K562 (cell line): Measurements from ENCODE around the gene DOK1. TPM values are rescaled to one million over a fixed set of nuclear protein-coding genes. Genes with fewer than 3 reads are reported as not detected.

Source experiments
- ATAC-seq: fragments of 200-7000 bp; cut with Tn5 transposase; 3 replicates; pipeline ENCODE4 v1.9.1; 2020; ENCODE audit warnings: moderate library complexity
- BruUV-seq: library from RNA; stranded (reverse); fragments of 400-500 nt; replicated peaks from 2 replicates; lab custom pipeline; 2021; lab: Mats Ljungman, UMichigan
- CTCF ChIA-PET: fragments of 300-600 bp; formaldehyde crosslinking; extraction: SDS; loops from one replicate; lab custom pipeline; 2021; ENCODE audit warnings: low intra/inter-chr PET ratio; lab: Yijun Ruan, JAX
- POLR2A ChIA-PET: fragments of 300-600, 350-650 bp; sonication (Branson Sonifier 250); formaldehyde crosslinking; extraction: SDS; loops from one replicate; lab custom pipeline; 2021; ENCODE audit warnings: antibody characterized with exemption, inconsistent platforms; lab: Yijun Ruan, JAX
- DNase-seq, 4 experiments: peaks; one replicate each; pipeline versions ENCODE4 v3.0.0 to v3.0.0-alpha.2; 2011 to 2018; ENCODE audit warnings: low spot score in 3 of 4, mixed read lengths in 3 of 4; ENCODE audit errors: extremely low read depth in 1 of 4
- FAIRE-seq: peaks from 2 replicates; lab custom pipeline; 2011; peaks lifted over from hg19 to GRCh38; lab: Jason Lieb, UNC
- H2AFZ ChIP-seq: 2 replicates; pipeline ENCODE4 v1.6.0; 2011; ENCODE audit warnings: low read depth, low read length, control low read depth, inconsistent platforms
- H3K27ac ChIP-seq: fragments of 200-600 bp; 3 replicates; pipeline ENCODE4 v1.8.0; 2011; ENCODE audit warnings: low read depth, mild to moderate bottlenecking, control low read depth, inconsistent platforms, low read length, moderate library complexity, mixed read lengths; ENCODE audit errors: extremely low read depth
- H3K27me3 ChIP-seq, 2 experiments: fragments of 300-600 bp in 1 of 2; 2 replicates in 1 of 2; 3 replicates in 1 of 2; pipeline versions ENCODE4 v1.6.0 to v1.8.0; 2011; ENCODE audit warnings: inconsistent platforms in 2 of 2, low read length in 2 of 2, mild to moderate bottlenecking in 1 of 2, mixed read lengths in 1 of 2, moderate library complexity in 1 of 2; ENCODE audit not compliant: control insufficient read depth in 2 of 2, insufficient read depth in 2 of 2
- H3K36me3 ChIP-seq: fragments of 300-600 bp; 3 replicates; pipeline ENCODE4 v1.8.0; 2011; ENCODE audit warnings: mild to moderate bottlenecking, low read length, inconsistent platforms; ENCODE audit not compliant: control insufficient read depth, insufficient read depth
- H3K4me1 ChIP-seq, 2 experiments: fragments of 200-600 bp in 1 of 2; replicated peaks in 1 of 2; 2 replicates in 1 of 2; 3 replicates in 1 of 2; pipeline versions ENCODE4 v1.5.1 to v1.8.0; 2011; ENCODE audit warnings: inconsistent platforms in 2 of 2, low read length in 2 of 2, mild to moderate bottlenecking in 1 of 2, mixed read lengths in 1 of 2, moderate library complexity in 1 of 2; ENCODE audit not compliant: control insufficient read depth in 2 of 2, insufficient read depth in 2 of 2
- H3K4me2 ChIP-seq: 2 replicates; pipeline ENCODE4 v1.6.1; 2011; ENCODE audit warnings: low read length, control low read depth, inconsistent platforms, mixed read lengths; ENCODE audit not compliant: insufficient read depth
- H3K4me3 ChIP-seq: fragments of 200-600 bp; sonication (generic), shearing (Covaris generic); 2 replicates; pipeline ENCODE4 v1.5.1; 2016; ENCODE audit warnings: control low read depth, inconsistent platforms
- H3K79me2 ChIP-seq: fragments of 200-600 bp; 3 replicates; pipeline ENCODE4 v1.8.0; 2011; ENCODE audit warnings: low read length, inconsistent platforms; ENCODE audit not compliant: control insufficient read depth, insufficient read depth
- H3K9ac ChIP-seq, 2 experiments: 2 replicates each; pipeline versions ENCODE4 v1.6.0 to v1.6.1; 2011; ENCODE audit warnings: low read depth in 2 of 2, low read length in 2 of 2, control low read depth in 1 of 2, inconsistent platforms in 1 of 2, mild to moderate bottlenecking in 1 of 2, mixed read lengths in 1 of 2; ENCODE audit not compliant: insufficient read depth in 1 of 2
- H3K9me1 ChIP-seq: one replicate; pipeline ENCODE4 v1.6.0; 2011; ENCODE audit warnings: inconsistent platforms, mild to moderate bottlenecking, low read length, moderate library complexity; ENCODE audit not compliant: control insufficient read depth, insufficient read depth
- H3K9me3 ChIP-seq: replicated peaks from 2 replicates; pipeline ENCODE4 v1.5.1; 2011; ENCODE audit warnings: low read depth, low read length, inconsistent platforms; ENCODE audit not compliant: control insufficient read depth, insufficient read depth
- H4K20me1 ChIP-seq: replicated peaks from 2 replicates; pipeline ENCODE4 v1.6.1; 2011; ENCODE audit warnings: low read length, inconsistent platforms, mixed read lengths; ENCODE audit not compliant: control insufficient read depth, insufficient read depth
- AFF4 ChIP-seq: sonication (generic); formaldehyde crosslinking; IDR thresholded peaks from 2 replicates; pipeline ENCODE4 v1.8.0; 2023; ENCODE audit warnings: mild to moderate bottlenecking, missing genetic modification reagents
- E2F3 ChIP-seq: fragments of 250-450 bp; sonication (Bioruptor Pico); IDR thresholded peaks from 2 replicates; pipeline ENCODE4 v1.4.0; 2020; ENCODE audit warnings: mild to moderate bottlenecking
- HIVEP1 ChIP-seq: fragments of 250-450 bp; sonication (Bioruptor Pico); IDR thresholded peaks from 2 replicates; pipeline ENCODE4 v1.4.0; 2020; ENCODE audit warnings: mild to moderate bottlenecking
- PBX2 ChIP-seq, 2 experiments: IDR thresholded peaks in 1 of 2; conservative IDR thresholded peaks in 1 of 2; 2 replicates each; pipeline ENCODE4 v1.6.1; 2016; ENCODE audit warnings: low read depth in 2 of 2, mild to moderate bottlenecking in 1 of 2, missing compliant biosample characterization in 1 of 2, missing genetic modification characterization in 1 of 2, moderate library complexity in 1 of 2
- PPARD ChIP-seq: fragments of 250-450 bp; sonication (Bioruptor Pico); IDR thresholded peaks from 2 replicates; pipeline ENCODE4 v1.8.0; 2022; ENCODE audit warnings: inconsistent platforms, mild to moderate bottlenecking, moderate library complexity
- PTTG1 ChIP-seq: fragments of 450-650 bp; IDR thresholded peaks from 2 replicates; pipeline ENCODE4 v1.6.1; 2016; ENCODE audit warnings: low read depth, mild to moderate bottlenecking, missing genetic modification characterization, missing compliant biosample characterization
- SIX5 ChIP-seq, 2 experiments: IDR thresholded peaks; 2 replicates each; pipeline ENCODE4 v1.6.1; 2011; ENCODE audit warnings: low read length in 2 of 2, borderline replicate concordance in 1 of 2, low read depth in 1 of 2, mild to moderate bottlenecking in 1 of 2, moderate library complexity in 1 of 2; ENCODE audit not compliant: insufficient read depth in 1 of 2
- SMAD4 ChIP-seq: fragments of 250-450 bp; sonication (Bioruptor Pico); conservative IDR thresholded peaks from 2 replicates; pipeline ENCODE4 v1.8.0; 2021; ENCODE audit warnings: inconsistent platforms, mild to moderate bottlenecking, moderate library complexity
- TCF7L2 ChIP-seq: fragments of 150-350 bp; IDR thresholded peaks from 2 replicates; pipeline ENCODE4 v1.6.1; 2016; ENCODE audit warnings: low read depth, mild to moderate bottlenecking, low read length, moderate library complexity
- ZNF79 ChIP-seq: fragments of 250-450 bp; sonication (Bioruptor Pico); IDR thresholded peaks from 2 replicates; pipeline ENCODE4 v1.4.0; 2020; ENCODE audit warnings: low read depth, mild to moderate bottlenecking, moderate library complexity
- whole genome bisulfite sequencing: fragments of 100-300 bp; shearing (Covaris generic); methylation state at CpG from one replicate; pipeline ENCODE4 v1.1.6; 2016; ENCODE audit warnings: low coverage, mixed read lengths; ENCODE audit not compliant: insufficient coverage; ENCODE audit errors: missing lambda C conversion rate; 5-methylcytosine and 5-hydroxymethylcytosine counted together
- in situ Hi-C: fragments of 300-500 bp; cut with MboI; formaldehyde crosslinking; loops from 4 replicates; pipeline ENCODE4 v1.15.0; 2018; ENCODE audit warnings: inconsistent platforms, mixed read lengths
- intact Hi-C: fragments of 100-400 bp; cut with micrococcal nuclease; formaldehyde crosslinking; loops from 2 replicates; pipeline ENCODE4 v1.14.2; 2022
- polyA plus RNA-seq, 8 experiments: library from polyadenylated mRNA; depleted of rRNA in 4 of 8; stranded (reverse) in 5 of 8; unstranded in 3 of 8; fragments of >200 nt; fragmentation: Nextera tagmentation in 2 of 8; fragmentation: Illumina TruSeq in 1 of 8; extraction: Ambion mirVana in 2 of 8; extraction: Trizol in 1 of 8; gene quantifications; 2 replicates each; pipeline versions ENCODE4 v1.2.1 to v1.2.3, GENCODE V29; 2011 to 2014; ENCODE audit warnings: inconsistent platforms in 1 of 8, missing spikeins in 1 of 8
- total RNA-seq, 7 experiments: library from RNA; depleted of rRNA in 6 of 7; stranded (reverse); fragments of >200 nt in 6 of 7; fragmentation: Illumina TruSeq in 2 of 7; extraction: Trizol in 2 of 7; gene quantifications; 2 replicates each; pipeline versions ENCODE4 v1.2.1 to v1.2.3, GENCODE V29; 2011 to 2021; ENCODE audit warnings: low replicate concordance in 1 of 7

DOK1 gene
- total and polyA plus RNA-seq, 9 of the 15 experiments (the other 6 are each of a cell fraction or from before 2014, with no cell fraction given): 0.59 to 36.4 (median 16.1) TPM

- peak overlapping the region; percentile 67 for H2AFZ ChIP-seq
- H3K4me1 ChIP-seq: peaks cover 0 to 42% of the 10 kb centered on the region in 2 experiments; a peak in 4 of 5 replicates
- H3K9ac ChIP-seq: no peak overlapping the region
- 19% methylated on average over 4 of the region's 4 CpGs for WGBS
- in situ Hi-C loops (no loop called here), intact Hi-C loops (no loop called here)
- no peak for FAIRE-seq
- no peaks in the 10 kb centered on the region for H3K27me3 ChIP-seq
- H4K20me1 ChIP-seq: no peaks in the 10 kb centered on the region
- H3K36me3 ChIP-seq: no peaks in the 10 kb centered on the region
- no peak for ATAC-seq
- H3K9me3 ChIP-seq: no peaks in the 10 kb centered on the region
- 0 out of 2 replicates have a peak overlapping the region, but pooled peaks have one; percentile 8 for H3K4me2 ChIP-seq
- no peaks in the 10 kb centered on the region for H3K9me1 ChIP-seq
- POLR2A ChIA-PET: interaction anchor here (1.0 to 2.8 kb wide), 3 partner anchors 8 to 28 kb away, joined by 3 to 13 read pairs (median 4); no protein-coding TSS in a partner anchor
- no peaks in the 10 kb centered on the region for H3K79me2 ChIP-seq
- H3K27ac ChIP-seq: no peak overlapping the region
- TF ChIP-seq SIX5 (IDR thresholded peaks at IDR 0.05; ENCODE audit: borderline replicate concordance in 1 of 2, insufficient read depth in 1 of 2, low read depth in 1 of 2, low read length in 2 of 2) (no peak), PBX2 (CRISPR knock-in tag; IDR thresholded peaks at IDR 0.05; ENCODE audit: low read depth) (no peak), PBX2 (tag; conservative IDR thresholded peaks at IDR 0.05; ENCODE audit: low read depth) (no peak), ZNF79 (CRISPR knock-in tag) (no peak), PPARD (CRISPR knock-in tag) (no peak), AFF4 (CRISPR knock-in tag) (no peak), SMAD4 (CRISPR knock-in tag) (no peak), TCF7L2 (no peak), PTTG1 (tag) (no peak), E2F3 (CRISPR knock-in tag) (no peak), HIVEP1 (no peak)
- BruUV-seq: no TSS peak
- no peak for DNase-seq
- CTCF ChIA-PET: interaction anchor here (0.5 kb wide), 1 partner anchor 20 kb away, joined by 3 read pairs; no protein-coding TSS in a partner anchor
- H3K4me3 ChIP-seq: no peak overlapping the region
Observed at GRCh38 chr2:74575320-74575719, 20.8 kb downstream of the DOK1 start.
